Heart right ventricle (tissue), 16 donors: Measurements from ENCODE around the gene SRP14. TPM values are rescaled to one million over a fixed set of nuclear protein-coding genes. Genes with fewer than 3 reads are reported as not detected.

Experiments used
- ATAC-seq, 8 donors: fragments of 200-7000 bp; cut with Tn5 transposase; one replicate each; pipeline ENCODE4 v1.9.1; 2020; ENCODE audit warnings: mild to moderate bottlenecking in 8 of 8, moderate library complexity in 8 of 8, moderate number of reproducible peaks in 1 of 8
- DNase-seq, 2 donors: peaks; one replicate each; pipeline ENCODE4 v3.0.0-alpha.2; 2020
- H3K27ac ChIP-seq, 10 donors: fragments of 200-600 bp; sonication (generic) in 2 of 10; one replicate each; pipeline versions ENCODE4 v1.5.0 to v1.8.0; 2020 to 2022; ENCODE audit warnings: mild to moderate bottlenecking in 3 of 10
- H3K27me3 ChIP-seq, 7 donors: fragments of 200-600 bp; one replicate each; pipeline ENCODE4 v1.8.0; 2021 to 2022; ENCODE audit warnings: mild to moderate bottlenecking in 2 of 7
- H3K36me3 ChIP-seq, 9 donors: fragments of 200-600 bp; sonication (generic) in 1 of 9; one replicate each; pipeline versions ENCODE4 v1.5.0 to v1.8.0; 2020 to 2022; ENCODE audit warnings: mild to moderate bottlenecking in 2 of 9
- H3K4me1 ChIP-seq, 9 donors: fragments of 200-600 bp; sonication (generic) in 1 of 9; one replicate each; pipeline versions ENCODE4 v1.5.0 to v1.8.0; 2020 to 2022; ENCODE audit warnings: mild to moderate bottlenecking in 4 of 9
- H3K4me3 ChIP-seq, 10 donors: fragments of 200-600 bp; sonication (generic) in 2 of 10; one replicate each; pipeline versions ENCODE4 v1.5.0 to v1.8.0; 2020 to 2022; ENCODE audit warnings: mild to moderate bottlenecking in 7 of 10, moderate library complexity in 2 of 10
- H3K9me3 ChIP-seq, 11 donors: fragments of 200-600 bp in 10 of 11; sonication (generic) in 2 of 11; one replicate each; pipeline versions ENCODE4 v1.5.0 to v1.8.0; 2013 to 2022; ENCODE audit warnings: mild to moderate bottlenecking in 2 of 11, control low read depth in 1 of 11, moderate library complexity in 1 of 11
- CTCF ChIP-seq, 9 donors: fragments of 200-600 bp; sonication (generic) in 2 of 9; IDR thresholded peaks; one replicate each; pipeline versions ENCODE4 v1.5.0 to v1.8.0; 2021 to 2022; ENCODE audit warnings: antibody characterized with exemption in 9 of 9, mild to moderate bottlenecking in 5 of 9, moderate library complexity in 1 of 9
- WGBS, 2 donors: extraction: QIAGEN DNeasy Blood & Tissue Kit; methylation state at CpG; one replicate each; pipeline ENCODE4 v1.1.7; 2013; ENCODE audit warnings: inconsistent platforms in 1 of 2; 5-methylcytosine and 5-hydroxymethylcytosine counted together
- intact Hi-C, 10 donors: fragments of 100-400 bp; cut with DNase I; formaldehyde crosslinking; loops; one replicate each; pipeline versions ENCODE4 v1.11.1 to v1.14.2; 2022
- polyA plus RNA-seq, 2 donors: library from polyadenylated mRNA; stranded (reverse); fragments of 200-250 nt; gene quantifications; one replicate each; pipeline ENCODE4 v1.2.3, GENCODE V29; 2013
- total RNA-seq, 10 donors: library from RNA; stranded (reverse); fragmentation: NEBNext Ultra II Directional in 3 of 10; extraction: Animal tissue kit (Norgen Biotek cat#: 25700) in 3 of 10; gene quantifications; one replicate each; pipeline versions ENCODE4 v1.2.1 to v1.2.4, GENCODE V29; 2021 to 2023
- donor health status: Arrhythmogenic right ventricular cardiomyopathy.
- donor health status: ischemic (EF 13 %, LVEDD 7.1; RV severe dilation, severe dysfunction).
- donor health status: healthy with polysubstance abuse.
- donor health status: DM: no; HTN: yes; CAD: no.
- donor health status: DM: no; HTN: no; CAD: no.
- donor health status: ischemic (EF 25% LVEDD 6.9; RV normal size, moderate dysfunction).
- donor health status: ischemic (EF 25% LVEDD 5.7; RV mildly dilated, moderate dysfunction).
- donor health status: healthy.
- donor health status: DM: yes; HTN: yes; CAD: no.
- donor health status: Ischemic cardiomyopathy.
- donor health status: ischemic (EF 35%, LVEDD 5.7; RV mildly dilated, moderate dysfunction).
- donor health status: nonischemic (EF 11% LVEDD 7.7; RV severe dilation, severe dysfunction).
- donor health status: DM: yes; HTN: yes; CAD: no.
- donor health status: PGD.
- donor health status: ischemic (EF 29% LVEDD 5.4; RV normal size, mild dysfunction).
- donor health status: nonischemic (EF 23%, LVEDD 6.1; RV moderate dilation, normal function).

Gene SRP14
- total and polyA plus RNA-seq, 12 donors: 189 to 699 (median 216) TPM

- H3K27me3 ChIP-seq: no peaks in the 10 kb centered on the region
- H3K27ac ChIP-seq: peak overlapping the region; percentile 38 to 89 (median 79)
- H3K36me3 ChIP-seq: peaks cover 0 to 100% (median 36%) of the 10 kb centered on the region in 9 donors
- DNase-seq (no peak), ATAC-seq (peak in 5 of 8 donors; percentile 11 to 50 (median 28))
- intact Hi-C loops: loop anchor here in 3 of 10 donors (10.0 kb wide), 1 partner anchor 245 kb away; the partner anchor contains the start of gene FSIP1 (in 3 of the 3)
- peaks cover 10 to 65% (median 41%) of the 10 kb centered on the region in 9 donors for H3K4me1 ChIP-seq
- WGBS, 2 donors: 51 to 58% methylated on average over 7 of the region's 7 CpGs
- TF ChIP-seq CTCF (IDR thresholded peaks at IDR 0.05): peak in 7 of 9 donors; percentile 30 to 58 (median 51)
- no peaks in the 10 kb centered on the region for H3K9me3 ChIP-seq
- peak overlapping the region in 3 of 10 donors; percentile 6 to 11 (median 9) for H3K4me3 ChIP-seq
Observed at GRCh38 chr15:40029979-40030893, 8.7 kb downstream of the SRP14 start.

GRCh38 chr15:40028853-40029252, 10.1 kb downstream of the SRP14 start:
- Histone ChIP-seq H3K27me3 (no peaks in the 10 kb centered on the region), H3K4me1 (peaks cover 10 to 58% (median 39%) of the 10 kb centered on the region in 9 donors), H3K4me3 (peak overlapping the region in 4 of 10 donors; percentile 6 to 28 (median 18)), H3K27ac (peak overlapping the region; percentile 70 to 89 (median 78)), H3K9me3 (no peaks in the 10 kb centered on the region), H3K36me3 (peaks cover 0 to 100% (median 36%) of the 10 kb centered on the region in 9 donors)
- DNase-seq (peak in 1 of 2 donors; percentile 32), ATAC-seq (peak in 6 of 8 donors; percentile 44 to 81 (median 61))
- intact Hi-C loops: no loop called here
- no peak for TF ChIP-seq CTCF (IDR thresholded peaks at IDR 0.05)
- WGBS, 2 donors: 58 to 63% methylated on average over 3 of the region's 3 CpGs

GRCh38 chr15:40028193-40028592, 10.8 kb downstream of the SRP14 start:
- H3K4me1 ChIP-seq: peaks cover 10 to 51% (median 35%) of the 10 kb centered on the region in 9 donors
- H3K36me3 ChIP-seq: peaks cover 0 to 100% (median 33%) of the 10 kb centered on the region in 9 donors
- H3K27ac ChIP-seq: peak overlapping the region; percentile 69 to 89 (median 76)
- intact Hi-C loops: no loop called here
- no peak overlapping the region for H3K4me3 ChIP-seq
- no peak for ATAC-seq
- no peak for TF ChIP-seq CTCF (IDR thresholded peaks at IDR 0.05)
- no peaks in the 10 kb centered on the region for H3K27me3 ChIP-seq
- no peaks in the 10 kb centered on the region for H3K9me3 ChIP-seq
- 80 to 86% methylated on average over 3 of the region's 3 CpGs for WGBS, 2 donors
- no peak for DNase-seq

DNA sequence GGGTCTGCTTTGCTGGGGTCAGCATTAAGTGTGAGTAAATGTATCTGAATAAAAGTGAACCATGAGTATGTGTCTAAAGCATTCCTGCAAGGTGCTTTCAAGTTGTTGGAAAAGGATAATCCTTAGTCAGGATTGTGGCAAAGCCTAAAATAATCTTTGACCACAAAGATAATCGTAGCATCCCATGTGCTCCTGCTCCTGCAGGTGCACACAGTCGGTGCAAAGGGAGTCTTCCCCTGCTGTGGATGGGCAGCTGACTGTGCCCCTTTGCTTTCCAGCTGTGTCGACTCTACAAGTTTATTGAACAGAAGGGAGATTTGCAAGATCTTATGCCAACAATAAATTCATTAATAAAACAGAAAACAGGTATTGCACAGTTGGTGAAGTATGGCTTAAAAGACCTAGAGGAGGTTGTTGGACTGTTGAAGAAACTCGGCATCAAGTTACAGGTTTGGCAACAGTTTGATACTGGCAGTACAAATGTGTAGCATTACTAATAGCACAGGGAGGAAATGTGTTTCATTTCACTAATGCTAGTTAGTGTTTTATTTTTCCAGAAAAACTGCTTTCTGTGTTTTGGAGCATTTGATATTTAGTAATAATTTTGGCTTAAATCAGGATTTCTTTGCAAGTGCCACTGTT, 22.6 kb downstream of the SRP14 start:
- H3K27ac ChIP-seq: no peak overlapping the region
- H3K9me3 ChIP-seq: peaks cover 0 to 25% (median 6%) of the 10 kb centered on the region in 11 donors
- H3K4me1 ChIP-seq: peaks cover 0 to under 1% (median 0%) of the 10 kb centered on the region in 9 donors
- no peaks in the 10 kb centered on the region for H3K27me3 ChIP-seq
- no peak for TF ChIP-seq CTCF (IDR thresholded peaks at IDR 0.05)
- intact Hi-C loops: no loop called here
- H3K36me3 ChIP-seq: peaks cover 0 to 100% (median 61%) of the 10 kb centered on the region in 9 donors
- ATAC-seq (no peak), DNase-seq (no peak)
- H3K4me3 ChIP-seq: no peak overlapping the region
- 78 to 90% methylated on average over 4 of the region's 4 CpGs for WGBS, 2 donors
